Measurements from ENCODE around the gene KRT7.
"Not testable (repeated sequence)": the region's sequence is repeated elsewhere in the genome, so short reads cannot be mapped to it uniquely, and the experiment has no call there.

Gene KRT7

DNA sequence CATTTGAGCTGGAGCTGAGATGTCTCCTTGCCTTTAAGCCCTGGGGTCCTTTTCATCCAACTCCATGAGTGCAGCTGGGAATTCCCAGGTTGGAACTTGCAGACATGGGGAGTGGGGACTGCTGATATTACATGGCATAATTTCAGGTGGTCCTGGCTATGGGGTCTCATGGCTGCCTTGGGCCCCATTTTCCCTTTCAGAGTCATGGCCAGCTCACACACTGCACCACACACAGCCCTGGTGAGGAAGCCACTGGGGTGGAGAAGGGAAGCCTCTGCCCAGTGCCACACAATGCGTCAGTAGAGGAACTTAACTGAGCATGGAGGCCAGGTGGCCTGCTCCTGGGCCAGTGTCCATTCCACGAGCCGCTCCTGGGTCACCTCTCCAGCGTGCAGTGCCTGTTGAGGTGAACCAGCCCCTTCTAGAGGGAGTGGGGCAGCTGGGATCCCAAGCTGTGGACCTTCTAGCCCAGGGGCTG is 24.1 kb downstream of the KRT7 start:
- no peak for DNase-seq

DNA sequence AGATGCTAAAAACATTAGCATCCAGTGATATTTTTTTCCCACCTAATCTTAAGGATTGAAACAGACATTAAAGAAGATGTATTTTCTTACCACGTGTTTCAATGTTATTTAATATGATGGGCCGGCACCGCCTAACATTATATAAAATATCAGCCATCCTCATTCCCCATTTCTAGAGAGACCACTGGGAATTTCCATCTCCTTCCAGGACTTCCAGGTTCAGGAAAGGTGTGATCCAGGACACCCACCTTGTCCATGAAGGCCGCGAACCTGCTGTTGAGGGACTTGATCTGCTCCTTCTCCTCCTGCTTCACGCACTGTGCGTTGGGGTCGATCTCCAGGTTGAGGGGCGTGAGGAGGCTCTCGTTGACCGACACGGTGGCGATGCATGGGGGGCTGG is 24.9 kb downstream of the KRT7 start:
- DNase-seq: not testable (repeated sequence)

DNA sequence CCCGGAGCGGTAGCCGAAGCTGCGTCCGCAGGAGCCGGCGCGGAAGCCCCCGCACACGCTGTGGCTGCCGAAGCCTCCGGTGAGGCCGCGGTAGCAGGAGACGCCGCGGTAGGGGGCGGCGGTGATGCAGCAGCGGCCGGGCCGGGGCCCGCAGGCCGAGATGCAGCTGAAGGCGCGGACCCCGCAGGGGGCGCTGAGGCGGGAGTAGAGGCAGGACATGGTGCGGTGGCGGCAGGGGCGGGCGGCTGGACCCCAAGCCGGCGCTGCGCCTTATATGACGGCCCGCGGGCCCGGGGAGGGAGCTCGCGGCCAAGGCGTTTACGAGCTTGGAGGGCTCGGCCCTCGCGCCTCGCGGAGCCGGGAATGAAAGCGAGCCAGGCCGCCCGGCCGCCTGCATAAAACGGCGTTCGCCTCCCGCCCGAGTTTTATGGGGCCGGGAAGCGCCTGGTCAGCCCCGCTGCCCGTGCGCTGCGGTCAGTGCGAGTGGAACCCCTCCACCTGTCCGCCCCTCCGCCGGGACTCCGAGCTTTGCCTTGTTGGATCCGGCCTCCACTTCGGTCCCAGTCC is 25.4 kb downstream of the KRT7 start:
- peak; percentile 39 for DNase-seq

DNA sequence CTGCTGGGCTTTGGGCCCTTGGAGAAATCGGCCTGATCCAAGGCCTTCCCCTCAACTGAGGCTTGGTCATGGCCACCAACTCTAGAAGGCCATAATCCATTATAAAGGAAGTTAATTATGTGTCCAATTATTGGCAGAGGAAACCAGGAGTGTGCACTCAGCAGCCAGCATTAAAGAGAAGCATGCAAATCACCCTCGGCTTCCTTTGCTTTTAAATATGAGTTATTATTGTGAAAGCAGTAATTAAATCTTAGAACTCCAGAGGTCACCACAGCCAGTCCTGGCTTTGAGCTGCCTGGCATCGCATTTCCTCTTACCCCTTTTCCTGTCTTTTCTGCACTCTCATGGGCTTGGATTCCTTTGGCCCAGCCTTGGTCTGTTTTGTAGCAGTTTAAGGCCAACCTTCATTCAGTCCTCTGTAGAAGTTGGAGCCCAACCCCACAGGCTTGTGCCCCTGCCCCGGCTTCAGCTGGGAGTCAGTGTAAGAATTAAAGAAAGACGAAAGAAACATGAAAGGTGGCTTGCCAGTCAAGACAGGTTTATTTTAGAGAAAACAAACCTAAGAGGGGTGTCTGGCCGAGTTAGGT is 26.7 kb downstream of the KRT7 start:
- peak; percentile 65 for DNase-seq

DNA sequence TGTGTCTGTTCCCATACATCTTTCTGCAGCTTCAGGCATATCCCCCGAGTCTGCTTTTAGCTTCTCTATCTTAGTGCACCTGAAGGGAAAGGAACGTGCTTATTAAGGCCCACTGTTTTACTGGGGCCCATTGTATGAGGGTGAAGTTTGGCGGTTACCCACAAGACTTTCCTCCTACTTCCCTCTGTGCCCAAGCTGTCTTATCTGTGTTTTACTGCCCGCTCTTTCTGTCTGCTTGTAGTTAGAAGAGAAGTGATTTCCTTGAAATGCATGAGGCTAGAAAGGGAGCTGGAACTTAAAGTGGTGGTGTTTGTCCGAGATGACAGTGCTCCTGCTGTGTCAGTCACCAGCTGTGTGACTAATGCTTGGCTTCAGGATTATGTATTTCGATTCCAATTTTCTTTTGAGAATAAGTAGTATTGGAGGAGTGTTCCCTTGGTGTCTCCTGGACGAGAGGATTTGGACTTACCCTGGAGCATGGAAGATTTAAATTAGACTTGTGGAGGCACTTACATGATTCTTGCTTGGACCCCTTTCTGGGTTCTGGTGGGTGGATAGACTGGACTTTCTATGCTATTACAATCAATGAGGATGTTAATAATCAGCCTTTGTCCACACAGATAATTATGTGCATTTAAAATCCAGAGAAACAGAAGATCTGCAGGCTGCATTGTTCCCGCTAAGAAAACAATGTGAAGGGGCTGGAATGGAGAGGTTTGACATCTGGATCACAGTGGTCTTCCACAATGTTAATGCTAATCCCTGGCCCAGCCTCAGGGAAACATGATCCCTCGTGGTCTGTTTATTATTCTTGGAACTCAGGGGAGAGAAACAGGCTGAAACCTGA is 27.5 kb downstream of the KRT7 start:
- peak; percentile 43 for DNase-seq

DNA sequence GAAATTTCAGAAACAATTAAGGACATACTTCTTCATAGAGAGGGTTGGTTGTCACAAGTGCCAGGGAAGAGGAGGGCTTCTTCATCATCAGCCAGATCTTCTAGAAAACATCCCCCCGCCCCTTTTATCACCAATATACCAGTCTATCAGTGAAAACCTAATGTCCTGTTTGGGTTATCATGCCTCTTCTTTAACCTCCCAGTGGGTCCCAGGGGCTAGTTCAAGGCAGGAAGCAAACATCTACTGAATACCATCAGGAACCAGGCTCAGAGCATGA is 28.1 kb downstream of the KRT7 start:
- DNase-seq: no peak

DNA sequence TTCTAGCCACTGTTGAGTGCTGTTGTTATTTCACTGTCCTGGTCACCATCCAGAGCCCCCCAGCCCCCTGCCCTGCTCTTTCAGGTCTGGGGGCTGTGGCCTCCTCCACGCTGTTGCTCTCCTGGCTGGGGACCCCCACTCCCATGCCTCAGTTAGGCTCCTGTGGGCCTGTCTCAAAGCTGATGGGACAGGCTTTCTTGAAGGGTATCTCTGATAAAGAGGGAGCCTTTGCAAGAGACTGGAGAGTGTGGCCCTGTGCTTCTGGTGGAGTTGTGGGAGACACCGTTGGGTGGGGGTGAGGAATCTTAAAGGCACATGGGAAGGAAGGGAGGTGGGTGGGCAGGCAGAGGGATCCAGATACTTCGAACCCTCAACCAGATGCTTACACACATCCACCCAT is 29.2 kb downstream of the KRT7 start:
- DNase-seq: no peak

DNA sequence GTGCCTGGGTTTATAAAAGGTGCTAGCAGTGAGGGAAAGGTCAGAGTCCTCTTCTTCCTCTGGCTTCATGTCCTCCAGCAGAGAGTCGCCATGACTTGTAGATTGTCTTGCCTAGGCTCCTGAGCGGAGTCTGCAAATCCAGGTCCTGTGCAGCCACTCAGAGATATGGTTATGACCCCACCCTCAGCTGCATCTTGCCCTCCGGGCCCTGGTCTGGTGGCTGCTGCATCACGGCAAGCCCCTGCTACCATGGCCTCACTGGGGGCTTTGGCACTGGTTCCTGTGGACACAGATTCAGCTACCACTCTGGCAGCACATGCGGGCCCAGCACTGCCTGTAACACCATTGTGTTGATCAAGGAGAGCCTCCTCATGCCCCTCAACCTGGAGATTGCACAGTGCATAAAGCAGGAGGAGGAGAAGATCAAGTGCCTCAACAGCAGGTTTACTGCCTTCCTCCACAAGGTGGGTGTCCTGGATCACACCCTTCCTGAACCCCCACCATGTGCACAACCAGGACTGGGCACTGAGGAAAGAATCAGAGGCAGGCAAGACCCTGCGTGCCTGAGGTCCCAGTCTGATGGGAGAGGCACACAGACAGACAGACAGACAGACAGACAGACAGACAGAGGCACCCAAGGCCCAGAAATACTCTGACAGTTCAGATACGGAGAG is 30.9 kb downstream of the KRT7 start:
- no peak for DNase-seq

DNA sequence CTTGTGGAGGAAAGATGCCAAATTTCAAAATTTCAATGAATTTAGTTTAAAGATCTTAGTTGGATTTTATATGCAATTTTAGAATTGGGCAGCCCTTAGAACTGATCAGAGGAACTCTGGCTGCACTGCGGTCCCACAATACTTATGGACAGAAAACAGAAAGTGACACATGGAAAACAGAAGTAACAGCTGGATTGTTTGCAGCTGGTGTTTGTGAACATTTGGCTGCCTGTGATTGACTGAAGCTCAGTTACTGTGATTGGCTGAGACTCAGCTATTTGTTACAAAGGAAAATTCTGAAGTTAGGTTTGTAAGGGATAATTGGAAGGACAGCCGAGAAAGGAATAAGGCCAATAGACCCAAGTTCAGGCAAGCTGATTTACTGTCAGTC is 31.4 kb downstream of the KRT7 start:
- no peak for DNase-seq

DNA sequence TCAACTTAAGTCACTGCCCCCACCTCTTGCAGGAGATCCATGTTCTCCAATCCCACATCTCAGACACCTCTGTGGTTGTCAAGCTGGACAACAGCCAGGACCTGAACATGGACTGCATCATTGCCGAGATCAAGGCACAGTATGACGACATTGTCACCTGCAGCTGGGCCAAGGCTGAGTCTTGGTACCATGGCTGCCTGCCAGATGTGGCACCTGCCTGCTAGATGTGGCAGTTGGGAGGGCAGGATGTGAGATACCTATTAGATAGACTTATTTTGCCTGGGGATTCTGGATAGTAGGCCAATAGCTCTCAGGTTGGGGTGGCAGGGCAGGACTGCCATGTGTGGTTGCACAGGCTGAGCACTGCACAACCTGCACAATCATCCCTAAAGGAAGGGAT is 33.5 kb downstream of the KRT7 start:
- DNase-seq: no peak

DNA sequence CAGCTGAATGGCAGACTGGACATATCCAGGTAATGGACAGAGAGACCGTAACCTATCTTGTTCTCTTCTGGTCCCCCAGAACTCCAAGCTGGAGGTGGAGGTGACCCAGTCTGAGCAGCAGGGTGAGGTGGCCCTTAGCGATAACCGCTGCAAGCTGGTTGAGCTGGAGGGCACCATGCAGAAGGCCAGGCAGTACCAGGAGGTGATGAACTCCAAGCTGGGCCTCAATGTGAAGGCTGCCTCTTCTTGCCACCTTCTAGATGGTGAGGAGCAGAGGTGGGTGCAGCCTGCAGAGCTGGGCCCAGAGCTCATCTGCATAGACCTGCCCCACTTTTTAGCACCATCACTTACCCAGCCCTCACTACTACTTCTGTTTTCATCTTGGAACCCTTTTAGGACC is 34.2 kb downstream of the KRT7 start:
- DNase-seq: no peak

DNA sequence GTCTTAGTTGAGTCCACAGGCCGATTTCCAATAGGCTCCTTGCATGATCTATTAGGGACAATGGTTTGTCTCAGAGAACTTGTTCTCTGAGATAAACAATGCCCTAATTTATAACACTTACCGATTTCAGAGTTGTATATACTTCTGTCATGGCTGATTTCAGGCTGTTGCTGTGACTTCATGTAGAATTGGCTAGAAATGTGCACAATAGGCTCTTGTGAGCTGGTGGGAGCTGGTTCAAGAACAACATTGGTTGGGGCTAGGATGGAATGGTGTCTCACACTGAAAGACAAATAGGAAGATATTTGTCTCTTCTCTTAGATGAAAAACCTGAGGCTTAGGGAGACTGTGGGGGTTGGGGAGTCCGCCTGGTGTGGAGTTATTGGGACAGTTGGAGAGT is 34.7 kb downstream of the KRT7 start:
- DNase-seq: peak; percentile 13

DNA sequence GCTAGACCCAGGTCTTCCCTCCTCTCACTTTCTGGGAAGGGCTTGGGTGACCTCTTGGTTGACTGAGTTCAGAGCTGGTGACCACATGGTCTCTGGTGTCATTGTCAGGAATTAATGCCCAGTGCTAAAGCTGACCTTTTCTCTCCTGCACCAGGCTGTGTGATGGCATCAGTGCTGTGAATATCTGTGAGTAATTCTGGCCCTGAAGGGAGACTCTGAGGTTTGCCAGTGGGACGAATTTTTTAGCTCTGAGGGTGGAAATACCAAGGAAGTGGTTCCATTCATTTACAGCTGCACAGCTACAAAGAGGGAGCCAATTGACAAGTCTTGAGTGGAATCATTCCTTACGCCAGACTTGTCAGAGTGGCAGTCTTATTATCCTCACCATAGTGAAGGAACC is 35.2 kb downstream of the KRT7 start:
- peak; percentile 55 for DNase-seq

DNA sequence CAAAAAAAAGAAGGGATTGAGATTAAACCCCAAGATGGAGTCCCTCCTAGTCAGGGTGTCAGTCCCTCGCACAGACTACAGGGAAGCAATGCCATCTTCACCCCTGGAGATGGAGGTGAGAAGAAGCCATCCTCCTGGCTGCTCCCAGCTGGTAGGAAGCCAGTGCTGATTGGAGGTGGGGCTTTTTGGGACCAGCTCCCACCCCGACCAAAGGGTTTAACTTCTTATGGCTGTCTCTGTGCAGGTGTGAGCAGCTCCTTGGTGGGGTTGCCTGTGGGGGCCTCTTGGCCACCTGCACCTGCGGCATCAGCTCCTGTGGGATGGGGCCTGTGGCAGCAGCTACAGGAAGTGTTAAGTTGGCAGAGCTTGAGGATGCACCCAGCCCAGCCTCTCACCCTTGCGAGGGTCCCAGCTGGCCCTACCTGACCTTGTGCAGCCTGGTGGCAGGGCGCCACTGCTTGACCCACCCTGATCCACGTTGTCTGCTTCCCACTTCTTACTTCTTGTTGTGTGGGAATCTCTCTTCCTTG is 37.6 kb downstream of the KRT7 start:
- no peak for DNase-seq

DNA sequence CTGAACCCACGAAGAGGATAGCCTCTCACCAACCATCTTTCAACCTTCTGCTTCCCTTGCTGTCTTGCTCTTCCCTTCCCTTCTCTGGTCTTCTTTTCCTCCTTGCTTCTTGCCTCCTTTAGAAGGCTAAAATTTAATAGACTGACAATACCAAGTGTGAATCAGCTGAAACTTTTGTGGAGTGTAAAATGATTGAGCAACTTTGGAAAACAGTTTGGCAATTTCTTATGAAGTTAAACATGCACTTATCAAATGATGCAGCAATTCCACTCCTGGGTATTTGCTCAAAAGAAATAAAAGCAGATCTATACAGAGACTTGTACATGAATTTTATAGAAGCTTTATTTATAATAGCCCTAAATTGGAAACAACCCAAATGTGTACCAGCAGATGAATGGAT is 38.1 kb downstream of the KRT7 start:
- no peak for DNase-seq

DNA sequence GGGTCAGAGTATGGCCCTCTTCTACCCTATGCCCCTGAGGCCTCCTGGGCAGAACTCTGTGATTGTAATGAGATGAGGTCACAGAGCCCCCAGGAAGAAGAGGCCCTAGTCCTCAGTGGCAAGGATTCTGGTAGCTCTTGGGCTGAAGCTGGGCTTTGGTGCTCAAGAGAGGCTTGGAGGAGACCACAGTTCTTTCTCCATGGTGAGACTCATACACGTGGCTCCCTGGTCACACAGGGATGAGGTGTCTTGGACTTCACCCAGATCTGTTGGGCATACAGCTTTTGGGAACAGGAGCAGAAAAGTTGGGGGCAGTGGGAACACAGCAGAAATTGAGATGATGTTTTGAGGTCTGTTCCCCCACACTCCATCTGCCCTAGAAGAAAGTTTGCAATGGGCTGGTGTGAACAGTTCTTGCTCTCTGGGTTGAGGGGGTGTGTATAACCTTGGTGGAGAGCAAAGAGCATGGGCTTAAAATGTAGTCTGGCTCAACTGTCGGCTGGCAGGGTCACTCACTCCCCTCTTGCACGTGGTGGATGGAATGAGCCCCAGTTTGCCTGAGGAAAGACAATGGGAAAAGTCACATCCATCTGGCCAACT is 41.6 kb downstream of the KRT7 start, which contains the start of gene KRT86:
TSS of gene KRT86 (plus strand) at position 125 of the 600 bp plus-strand sequence. CDS start 27,272 bp downstream, outside the sequence.
- DNase-seq: no peak

DNA sequence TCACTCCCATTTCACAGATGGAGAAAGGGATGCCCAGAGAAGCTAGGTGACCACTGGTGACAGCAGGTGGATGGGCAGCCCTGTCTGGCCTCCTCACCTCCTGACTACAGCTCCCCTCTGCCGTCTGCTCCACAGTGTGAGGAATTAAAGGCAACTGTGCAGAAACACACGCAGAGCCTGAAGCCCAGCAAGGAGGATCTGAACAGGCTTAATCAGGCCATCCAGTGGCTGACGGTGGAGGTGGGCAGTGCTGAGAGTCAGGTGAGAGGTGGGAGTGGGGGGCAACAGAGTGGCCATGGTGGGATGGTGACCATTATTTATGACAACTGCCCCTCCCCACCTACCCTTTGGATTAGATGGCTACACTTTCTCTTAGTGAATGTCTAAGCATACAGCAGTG is 42.6 kb downstream of the KRT7 start:
- DNase-seq: no peak

DNA sequence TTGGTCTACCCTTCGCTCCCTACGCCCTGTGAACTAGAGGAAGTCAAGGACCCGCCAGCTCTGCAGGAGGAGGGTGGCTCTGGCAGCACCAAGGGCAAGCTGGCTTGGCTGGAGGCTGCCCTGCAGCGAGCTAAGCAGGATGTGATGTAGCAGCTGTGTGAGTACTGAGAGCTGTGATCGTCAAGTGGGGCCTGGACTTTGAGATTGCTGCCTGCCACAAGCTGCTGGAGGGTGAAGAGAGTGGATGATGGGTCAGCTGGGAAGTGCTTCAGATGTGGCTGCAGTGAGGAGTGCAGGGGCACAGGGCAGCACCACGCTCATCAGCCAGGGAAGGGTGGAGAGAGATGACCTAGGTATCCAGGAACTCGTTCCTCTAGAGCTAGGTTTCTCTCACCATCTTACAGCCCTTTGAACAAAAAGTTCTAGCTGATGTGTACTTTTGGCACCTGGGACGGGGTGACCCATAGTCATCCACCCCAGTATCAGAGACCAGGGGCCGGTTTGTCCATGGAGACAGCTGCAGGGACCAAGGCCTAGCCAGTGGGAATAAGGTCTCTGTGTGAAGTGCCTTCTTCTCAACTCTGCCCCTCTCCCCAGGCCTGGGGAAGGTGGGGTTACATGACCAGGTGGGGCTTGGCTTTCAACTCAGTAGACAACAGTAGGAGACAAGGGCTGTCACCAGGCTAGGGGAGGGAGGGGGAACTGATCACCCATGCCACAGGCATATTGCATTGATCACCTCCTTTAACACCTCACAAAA is 44.6 kb downstream of the KRT7 start:
- DNase-seq: no peak

DNA sequence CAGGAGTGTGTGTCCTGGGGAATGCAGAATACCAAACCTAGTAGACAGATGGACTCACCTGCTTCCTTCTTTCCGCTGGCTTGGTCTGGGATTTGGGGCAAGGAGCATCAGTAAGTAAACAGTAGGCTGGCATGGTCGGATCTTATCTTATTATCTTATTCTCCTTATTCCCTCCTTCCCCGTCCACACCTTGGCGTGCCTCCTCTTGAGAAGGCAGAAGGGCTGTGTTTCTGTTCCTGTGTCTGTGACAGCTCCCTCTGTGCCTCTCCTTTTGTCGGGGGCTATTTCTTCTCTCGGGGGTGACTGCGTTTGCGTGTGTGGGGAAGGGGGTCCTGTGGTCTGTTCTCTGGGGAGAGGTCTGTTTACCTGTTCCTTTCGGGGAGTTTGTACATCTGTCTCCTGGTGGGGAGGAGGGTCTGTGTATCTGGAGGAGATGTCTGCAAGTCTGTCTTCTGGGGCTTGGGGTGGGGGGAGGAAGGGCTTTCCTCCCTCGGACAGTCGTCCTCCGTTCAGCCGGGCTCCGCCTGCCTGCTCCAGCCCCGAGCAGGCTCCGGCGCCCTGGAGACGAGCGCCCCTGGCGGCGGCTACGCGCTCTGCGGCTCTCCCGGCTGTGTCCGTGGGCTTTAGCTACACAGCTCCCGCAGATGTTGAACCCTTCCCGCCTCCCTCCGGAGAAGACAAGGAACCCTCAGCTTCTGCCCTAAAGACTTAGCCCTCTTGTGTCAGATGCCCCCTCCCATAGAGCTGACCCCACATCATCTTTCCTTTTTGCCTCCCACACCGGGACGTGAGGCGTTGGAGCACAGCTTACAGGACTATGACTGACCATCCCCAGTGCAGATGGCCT is 45.8 kb downstream of the KRT7 start:
- DNase-seq: peak; percentile 71

DNA sequence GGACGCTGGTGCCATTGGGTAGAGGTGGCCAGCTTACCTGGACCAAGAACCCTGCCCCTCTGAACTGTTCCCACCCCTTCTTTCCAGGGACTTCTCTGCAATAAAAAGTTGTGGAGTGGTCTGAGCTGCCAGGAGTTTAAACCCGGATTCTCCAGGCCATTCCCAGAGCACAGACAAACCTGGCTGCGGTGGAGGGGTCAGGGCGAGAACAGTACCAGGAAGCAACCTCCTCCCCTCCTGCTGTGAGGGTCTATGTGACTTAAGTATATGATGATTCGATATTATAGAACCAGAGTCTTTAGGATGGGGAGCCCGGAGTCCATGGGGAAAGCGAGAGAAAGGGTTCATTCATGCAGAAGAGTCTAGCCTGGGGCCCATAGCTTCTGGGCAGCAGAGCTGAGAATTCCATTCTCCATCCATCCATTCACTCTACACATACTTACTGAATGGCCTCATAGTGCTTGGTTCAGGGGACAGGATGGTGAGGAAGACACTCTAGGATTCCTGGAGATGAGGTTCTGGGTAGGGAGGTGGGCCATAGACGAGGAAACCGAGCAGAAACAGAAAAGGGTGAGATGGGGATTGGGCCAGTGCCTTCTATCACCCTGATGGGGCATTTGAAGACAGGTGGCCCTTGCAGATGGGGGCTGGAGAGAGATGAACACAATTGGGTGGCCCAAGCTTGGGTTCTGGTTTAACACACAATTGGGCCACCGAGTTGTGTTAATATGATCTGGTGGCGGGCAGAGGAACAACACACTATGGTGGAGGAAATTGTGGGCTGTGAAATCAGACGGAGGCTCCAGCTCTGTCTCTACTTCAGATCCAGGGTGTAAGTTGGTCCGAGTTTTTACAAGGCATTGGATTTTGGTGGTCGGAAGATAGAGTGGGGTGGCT is 46.6 kb downstream of the KRT7 start:
- DNase-seq: peak; percentile 72

Measured in fibroblast of skin of back (primary cell).